PFSK-1 (cell line): Measurements from ENCODE around the gene UBE2L5.

Experiments
- FOXP2 ChIP-seq: optimal IDR thresholded peaks from 2 replicates; pipeline ENCODE3; 2011; ENCODE audit warnings: borderline replicate concordance, control low read depth, inconsistent platforms; ENCODE audit not compliant: insufficient read depth; ENCODE audit errors: extremely low read length, extremely low read depth
- POLR2AphosphoS5 ChIP-seq: IDR thresholded peaks from 2 replicates; pipeline ENCODE4 v1.6.1; 2012; ENCODE audit warnings: low read depth, mild to moderate bottlenecking, control low read depth, low read length, moderate library complexity
- SIN3A ChIP-seq: IDR thresholded peaks from 2 replicates; pipeline ENCODE4 v1.6.1; 2012; ENCODE audit warnings: mild to moderate bottlenecking, low read length, moderate library complexity, borderline replicate concordance; ENCODE audit not compliant: insufficient read depth
- TAF1 ChIP-seq: IDR thresholded peaks from 2 replicates; pipeline ENCODE4 v1.6.1; 2012; ENCODE audit warnings: low read length, control low read depth, borderline replicate concordance; ENCODE audit not compliant: insufficient read depth
- TF ChIP-seq, protein P1 (sequence below), 2 experiments: IDR thresholded peaks; 2 replicates each; pipeline versions ENCODE4 v1.6.1 to v1.8.0; 2011 to 2012; ENCODE audit warnings: low read depth in 2 of 2, low read length in 2 of 2, control low read depth in 1 of 2, inconsistent platforms in 1 of 2, mild to moderate bottlenecking in 1 of 2, moderate library complexity in 1 of 2; ENCODE audit not compliant: insufficient read depth in 1 of 2

UBE2L5 gene

DNA sequence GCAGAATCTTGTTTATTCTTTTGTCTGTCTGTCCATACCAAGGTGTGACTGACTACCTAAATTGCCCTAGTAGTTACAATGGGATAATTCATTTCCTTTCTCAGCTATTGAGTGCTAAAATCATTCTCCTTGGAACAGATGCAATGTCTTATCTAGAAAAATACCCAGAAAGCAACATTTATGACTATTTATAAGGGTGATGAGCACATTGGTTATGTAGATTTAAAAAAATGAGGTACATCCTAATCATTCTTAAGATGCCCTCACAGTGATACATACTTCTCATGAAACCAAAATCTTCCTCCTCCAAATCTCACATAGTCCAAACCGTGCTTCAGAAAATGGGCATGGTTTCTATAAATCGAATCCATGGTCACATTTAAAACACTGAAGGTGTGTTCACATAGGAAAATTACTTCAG lies 11.6 kb upstream of the UBE2L5 start:
- no peak for TF ChIP-seq SIN3A

DNA sequence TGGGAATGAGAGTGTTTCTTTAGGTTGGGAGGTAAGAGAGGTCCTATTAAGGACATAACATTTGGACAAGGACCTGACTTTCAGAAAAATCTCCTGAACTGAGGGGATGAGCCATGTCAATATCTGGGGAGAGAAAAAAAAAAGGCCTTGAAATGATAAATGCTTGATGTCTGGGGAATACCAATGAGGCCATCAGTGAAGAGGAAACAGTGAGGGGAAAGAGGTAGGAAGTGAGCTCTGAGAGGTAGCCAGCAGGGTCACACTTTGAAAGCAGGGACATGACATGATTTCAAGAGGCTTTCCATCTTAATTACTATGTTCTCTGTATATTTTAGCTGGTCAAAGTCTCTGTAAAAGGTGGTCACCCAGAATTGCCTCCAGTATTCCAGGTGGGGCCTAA lies 9.9 kb upstream of the UBE2L5 start:
- no peak for TF ChIP-seq FOXP2
- TF ChIP-seq, protein P1, sequence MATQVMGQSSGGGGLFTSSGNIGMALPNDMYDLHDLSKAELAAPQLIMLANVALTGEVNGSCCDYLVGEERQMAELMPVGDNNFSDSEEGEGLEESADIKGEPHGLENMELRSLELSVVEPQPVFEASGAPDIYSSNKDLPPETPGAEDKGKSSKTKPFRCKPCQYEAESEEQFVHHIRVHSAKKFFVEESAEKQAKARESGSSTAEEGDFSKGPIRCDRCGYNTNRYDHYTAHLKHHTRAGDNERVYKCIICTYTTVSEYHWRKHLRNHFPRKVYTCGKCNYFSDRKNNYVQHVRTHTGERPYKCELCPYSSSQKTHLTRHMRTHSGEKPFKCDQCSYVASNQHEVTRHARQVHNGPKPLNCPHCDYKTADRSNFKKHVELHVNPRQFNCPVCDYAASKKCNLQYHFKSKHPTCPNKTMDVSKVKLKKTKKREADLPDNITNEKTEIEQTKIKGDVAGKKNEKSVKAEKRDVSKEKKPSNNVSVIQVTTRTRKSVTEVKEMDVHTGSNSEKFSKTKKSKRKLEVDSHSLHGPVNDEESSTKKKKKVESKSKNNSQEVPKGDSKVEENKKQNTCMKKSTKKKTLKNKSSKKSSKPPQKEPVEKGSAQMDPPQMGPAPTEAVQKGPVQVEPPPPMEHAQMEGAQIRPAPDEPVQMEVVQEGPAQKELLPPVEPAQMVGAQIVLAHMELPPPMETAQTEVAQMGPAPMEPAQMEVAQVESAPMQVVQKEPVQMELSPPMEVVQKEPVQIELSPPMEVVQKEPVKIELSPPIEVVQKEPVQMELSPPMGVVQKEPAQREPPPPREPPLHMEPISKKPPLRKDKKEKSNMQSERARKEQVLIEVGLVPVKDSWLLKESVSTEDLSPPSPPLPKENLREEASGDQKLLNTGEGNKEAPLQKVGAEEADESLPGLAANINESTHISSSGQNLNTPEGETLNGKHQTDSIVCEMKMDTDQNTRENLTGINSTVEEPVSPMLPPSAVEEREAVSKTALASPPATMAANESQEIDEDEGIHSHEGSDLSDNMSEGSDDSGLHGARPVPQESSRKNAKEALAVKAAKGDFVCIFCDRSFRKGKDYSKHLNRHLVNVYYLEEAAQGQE (IDR thresholded peaks at IDR 0.05; ENCODE audit: insufficient read depth in 1 of 2, low read depth in 2 of 2, low read length in 2 of 2): no peak
- no peak for TF ChIP-seq SIN3A
- no peak for TF ChIP-seq TAF1
- TF ChIP-seq POLR2AphosphoS5: no peak

DNA sequence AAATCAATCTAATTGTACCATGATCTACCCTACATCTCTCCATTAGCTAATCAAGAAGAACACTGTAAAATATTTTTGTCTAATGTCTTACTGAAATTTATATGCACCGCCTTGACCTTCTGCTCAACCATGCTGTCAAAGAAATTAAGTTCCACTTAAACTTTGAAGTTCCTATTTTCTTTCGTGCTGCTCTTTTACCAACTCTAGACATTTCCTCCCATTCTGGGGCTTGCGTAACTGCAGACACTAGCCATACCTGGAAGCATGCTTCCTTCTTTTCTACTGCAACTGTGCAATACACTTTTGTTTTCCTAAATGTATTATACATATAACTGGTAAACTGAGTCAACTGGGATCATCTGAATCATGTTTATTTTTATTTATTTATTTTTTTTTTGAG lies 8.5 kb upstream of the UBE2L5 start:
- TF ChIP-seq FOXP2: no peak
- TF ChIP-seq SIN3A: no peak
- no peak for TF ChIP-seq TAF1
- TF ChIP-seq, protein P1 (IDR thresholded peaks at IDR 0.05; ENCODE audit: insufficient read depth in 1 of 2, low read depth in 2 of 2, low read length in 2 of 2): no peak
- no peak for TF ChIP-seq POLR2AphosphoS5

- TF ChIP-seq TAF1 (no peak), POLR2AphosphoS5 (no peak), FOXP2 (no peak), SIN3A (no peak)
- TF ChIP-seq, protein P1 (IDR thresholded peaks at IDR 0.05; ENCODE audit: insufficient read depth in 1 of 2, low read depth in 2 of 2, low read length in 2 of 2): no peak
Measured at GRCh38 chr13:30415430-30416030, 6.8 kb upstream of the UBE2L5 start.

GRCh38 chr13:30416471-30416870 lies 5.8 kb upstream of the UBE2L5 start:
- TF ChIP-seq SIN3A (no peak), FOXP2 (no peak), POLR2AphosphoS5 (no peak), TAF1 (no peak)
- TF ChIP-seq, protein P1 (IDR thresholded peaks at IDR 0.05; ENCODE audit: insufficient read depth in 1 of 2, low read depth in 2 of 2, low read length in 2 of 2): no peak
